ENCODE results near the gene NPY1R.

Gene NPY1R

DNA sequence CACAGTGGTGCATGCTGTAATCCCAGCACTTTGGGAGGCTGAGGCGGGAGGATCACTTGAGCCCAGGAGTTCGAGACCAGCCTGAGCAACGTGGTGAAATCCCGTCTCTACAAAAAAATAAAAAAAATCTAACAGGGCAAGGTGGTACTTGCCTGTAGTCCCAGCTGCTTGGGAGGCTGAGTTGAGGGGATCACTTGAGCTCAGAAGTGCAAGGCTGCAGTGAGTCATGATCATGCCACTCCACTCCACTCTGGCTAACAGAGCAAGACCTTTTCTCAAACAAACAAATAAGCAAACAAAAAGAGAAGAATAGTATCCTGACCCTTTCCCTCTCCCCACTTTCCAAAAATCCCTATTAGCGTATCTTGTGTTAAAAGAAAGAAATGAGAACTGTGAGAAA lies 52.7 kb downstream of the NPY1R start:
- no peak for DNase-seq (ENCODE audit: low read depth)

DNA sequence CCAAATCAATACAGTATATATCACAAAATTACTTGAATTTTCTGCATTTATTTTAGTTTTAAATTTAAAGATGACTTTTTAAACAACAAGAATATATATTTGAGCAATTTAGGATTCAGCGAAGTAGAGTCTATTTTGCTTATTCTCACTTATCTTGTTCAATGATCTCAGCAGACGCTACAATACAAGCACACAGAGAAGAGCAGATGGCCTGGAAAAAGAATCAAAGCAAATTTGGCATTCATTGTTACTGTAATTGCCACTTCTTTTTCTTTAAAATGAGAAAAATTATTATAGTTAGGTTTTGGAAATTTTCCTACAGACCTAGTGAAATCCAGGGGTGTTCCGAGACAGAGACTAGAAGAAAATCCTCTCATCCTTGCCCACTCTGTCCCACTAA lies 57.5 kb downstream of the NPY1R start:
- no peak for DNase-seq (ENCODE audit: low read depth)

Measured in stimulated activated CD8-positive, alpha-beta memory T cell treated with anti-CD3 and anti-CD28 coated beads, Interleukin-12 subunit alpha, Interleukin-12 subunit beta, amount 100 ng/mL, for 1 hour (primary cell).